GM21723 (cell line): Measurements from ENCODE around the gene IL17A.
A peak's percentile ranks its signal among the peaks of the same experiment; 100 is the strongest.

Experiments used
- ATAC-seq: cut with Tn5 transposase; IDR thresholded peaks from one replicate; pipeline ENCODE4 v1.9.1; 2021; ENCODE audit warnings: mild to moderate bottlenecking, moderate library complexity; ENCODE audit not compliant: unreplicated experiment

Gene IL17A

GRCh38 chr6:52210227-52210626 lies 24.1 kb downstream of the IL17A start:
- ATAC-seq = peak; percentile 80

GRCh38 chr6:52213127-52213526 lies 27.0 kb downstream of the IL17A start:
- ATAC-seq = no peak

- no peak for ATAC-seq
Observed at GRCh38 chr6:52215787-52216186, 29.6 kb downstream of the IL17A start.

GRCh38 chr6:52216932-52217575 lies 30.9 kb downstream of the IL17A start:
- ATAC-seq = peak; percentile 54

GRCh38 chr6:52217761-52218160 lies 31.6 kb downstream of the IL17A start:
- ATAC-seq = no peak

GRCh38 chr6:52221302-52221701 lies 35.1 kb downstream of the IL17A start:
- peak; percentile 88 for ATAC-seq

GRCh38 chr6:52227495-52227894 lies 41.3 kb downstream of the IL17A start:
- peak; percentile 99 for ATAC-seq

- no peak for ATAC-seq
Observed at GRCh38 chr6:52230685-52231084, 44.5 kb downstream of the IL17A start.

GRCh38 chr6:52231406-52232127 lies 45.4 kb downstream of the IL17A start:
- ATAC-seq = no peak

GRCh38 chr6:52233005-52233404 lies 46.8 kb downstream of the IL17A start:
- ATAC-seq = no peak

GRCh38 chr6:52233975-52234823 lies 48.0 kb downstream of the IL17A start:
- peak; percentile 92 for ATAC-seq
